GM19324 (cell line): ENCODE measurements around the gene KEAP1.

Experiments
- ATAC-seq: cut with Tn5 transposase; IDR thresholded peaks from one replicate; pipeline ENCODE4 v1.9.1; 2021; ENCODE audit warnings: mild to moderate bottlenecking, moderate library complexity; ENCODE audit not compliant: unreplicated experiment, low FRiP score

KEAP1 gene

DNA sequence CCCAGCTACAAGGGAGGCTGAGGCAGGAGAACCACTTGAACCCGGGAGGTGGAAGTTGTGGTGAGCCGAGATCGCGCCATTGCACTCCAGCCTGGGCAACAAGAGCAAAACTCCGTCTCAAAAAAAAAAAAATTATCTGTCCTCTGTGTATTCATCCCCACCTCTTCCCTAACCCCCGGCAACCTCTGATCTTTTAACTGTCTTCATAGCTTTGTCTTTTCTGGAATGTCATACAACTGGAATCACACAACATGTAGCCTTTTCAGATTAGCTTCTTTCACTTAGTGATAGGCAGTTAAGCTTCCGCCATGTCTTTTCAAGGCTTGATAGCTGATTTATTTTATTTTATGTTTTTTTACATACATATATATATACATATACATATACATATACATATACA lies 22.5 kb upstream of the KEAP1 start:
- ATAC-seq, result no peak

DNA sequence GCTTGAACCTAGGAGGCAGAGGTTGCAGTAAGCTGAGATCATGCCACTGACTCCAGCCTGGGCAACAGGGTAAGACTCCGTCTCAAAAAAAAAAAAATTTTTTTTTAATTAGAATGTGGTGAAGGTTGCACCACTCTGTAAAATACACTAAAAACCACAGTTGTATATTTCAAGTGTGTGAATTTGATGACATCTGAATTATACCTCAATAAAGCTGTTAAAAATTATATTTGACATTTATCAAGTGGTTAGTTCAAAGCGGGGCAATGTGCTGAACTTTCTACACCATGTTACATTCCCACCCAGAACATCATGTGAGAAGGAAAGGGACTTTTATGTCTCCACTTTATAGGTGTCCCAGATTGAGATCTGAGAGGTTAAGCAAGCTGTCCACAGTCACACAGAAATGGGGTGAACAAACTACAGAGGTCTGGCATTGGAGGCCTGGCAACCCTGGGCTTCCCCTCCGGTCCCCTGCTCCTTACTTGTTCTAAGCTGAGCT lies 20.0 kb upstream of the KEAP1 start:
- ATAC-seq, result no peak

DNA sequence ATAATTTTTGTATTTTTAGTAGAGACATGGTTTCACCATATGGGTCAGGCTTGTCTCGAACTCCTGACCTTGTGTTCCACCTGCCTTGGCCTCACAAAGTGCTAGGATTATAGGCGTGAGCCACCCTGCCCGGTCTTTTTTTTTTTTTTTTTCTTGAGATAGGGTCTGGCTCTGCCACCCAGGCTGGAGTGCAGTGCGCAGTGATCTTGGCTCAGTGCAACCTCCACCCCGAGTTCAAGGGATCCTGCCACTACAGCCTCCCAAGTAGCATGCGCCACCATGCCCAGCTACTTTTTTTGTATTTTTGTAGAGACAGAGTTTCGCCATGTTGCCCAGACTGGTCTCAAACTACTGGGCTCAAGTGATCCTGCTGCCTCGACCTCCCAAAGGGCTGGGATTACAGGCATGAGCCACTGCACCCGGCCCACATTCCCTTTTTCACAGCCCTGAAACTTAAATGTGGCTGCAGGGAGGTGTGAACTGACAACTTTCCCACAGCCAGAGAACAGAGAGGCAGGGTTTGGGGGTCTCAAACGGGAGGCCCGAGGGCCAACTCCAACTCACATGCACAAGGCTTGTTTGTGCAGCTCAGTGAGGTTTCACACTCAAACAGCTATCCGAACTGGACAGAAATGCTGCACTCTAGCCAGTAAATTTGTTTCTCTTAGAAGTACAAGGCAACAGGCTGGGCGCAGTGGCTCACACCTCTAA lies 18.5 kb upstream of the KEAP1 start:
- no peak for ATAC-seq

DNA sequence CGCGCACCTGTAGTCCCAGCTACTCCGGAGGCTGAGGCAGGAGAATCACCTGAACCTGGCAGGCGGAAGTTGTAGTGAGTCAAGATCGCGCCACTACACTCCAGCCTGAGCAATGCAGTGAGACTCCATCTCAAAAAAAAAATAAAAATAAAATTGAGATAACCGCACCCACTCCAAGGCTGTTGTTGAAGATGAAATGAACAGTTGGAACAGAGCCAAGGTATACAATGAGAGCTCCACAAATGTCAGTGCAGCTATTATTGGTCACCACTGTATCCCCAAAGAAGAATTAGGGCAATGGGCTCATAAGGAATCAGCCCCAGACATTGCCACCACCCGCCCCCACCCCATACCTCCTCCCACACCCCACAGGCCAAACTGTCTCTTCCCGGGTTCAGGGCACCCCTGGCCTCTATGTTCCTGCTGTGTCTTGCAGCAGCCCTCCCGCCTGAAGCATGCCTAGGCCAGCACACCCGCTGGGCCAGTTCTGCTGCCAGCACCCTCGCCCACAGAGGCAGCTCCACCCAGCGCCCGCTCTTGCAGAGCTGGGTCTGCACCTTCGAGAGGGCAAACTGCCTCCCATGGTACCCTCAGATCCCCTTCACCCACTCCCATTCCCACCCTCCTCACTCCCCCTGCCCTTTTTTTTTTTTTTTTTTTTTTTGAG lies 17.6 kb upstream of the KEAP1 start:
- no peak for ATAC-seq

DNA sequence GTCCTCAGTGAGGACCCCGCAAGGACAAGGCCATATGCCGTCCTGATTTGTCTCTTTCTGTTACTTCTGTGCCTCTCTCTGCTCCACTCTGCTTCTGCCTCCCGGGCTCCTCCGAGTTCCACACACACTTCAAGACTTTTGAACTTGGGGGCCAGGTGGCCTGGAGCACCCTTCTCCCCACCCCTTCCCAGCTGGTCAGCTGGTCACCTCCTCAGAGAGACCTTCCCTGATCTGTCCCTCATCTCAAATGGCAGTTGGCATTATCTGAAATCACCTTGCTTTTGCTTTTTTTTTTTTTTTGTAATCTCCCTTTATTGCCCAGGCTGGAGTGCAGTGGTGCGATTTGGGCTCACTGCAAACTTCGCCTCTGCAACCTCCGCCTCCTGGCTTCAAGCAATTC lies 16.3 kb upstream of the KEAP1 start:
- ATAC-seq, result no peak

DNA sequence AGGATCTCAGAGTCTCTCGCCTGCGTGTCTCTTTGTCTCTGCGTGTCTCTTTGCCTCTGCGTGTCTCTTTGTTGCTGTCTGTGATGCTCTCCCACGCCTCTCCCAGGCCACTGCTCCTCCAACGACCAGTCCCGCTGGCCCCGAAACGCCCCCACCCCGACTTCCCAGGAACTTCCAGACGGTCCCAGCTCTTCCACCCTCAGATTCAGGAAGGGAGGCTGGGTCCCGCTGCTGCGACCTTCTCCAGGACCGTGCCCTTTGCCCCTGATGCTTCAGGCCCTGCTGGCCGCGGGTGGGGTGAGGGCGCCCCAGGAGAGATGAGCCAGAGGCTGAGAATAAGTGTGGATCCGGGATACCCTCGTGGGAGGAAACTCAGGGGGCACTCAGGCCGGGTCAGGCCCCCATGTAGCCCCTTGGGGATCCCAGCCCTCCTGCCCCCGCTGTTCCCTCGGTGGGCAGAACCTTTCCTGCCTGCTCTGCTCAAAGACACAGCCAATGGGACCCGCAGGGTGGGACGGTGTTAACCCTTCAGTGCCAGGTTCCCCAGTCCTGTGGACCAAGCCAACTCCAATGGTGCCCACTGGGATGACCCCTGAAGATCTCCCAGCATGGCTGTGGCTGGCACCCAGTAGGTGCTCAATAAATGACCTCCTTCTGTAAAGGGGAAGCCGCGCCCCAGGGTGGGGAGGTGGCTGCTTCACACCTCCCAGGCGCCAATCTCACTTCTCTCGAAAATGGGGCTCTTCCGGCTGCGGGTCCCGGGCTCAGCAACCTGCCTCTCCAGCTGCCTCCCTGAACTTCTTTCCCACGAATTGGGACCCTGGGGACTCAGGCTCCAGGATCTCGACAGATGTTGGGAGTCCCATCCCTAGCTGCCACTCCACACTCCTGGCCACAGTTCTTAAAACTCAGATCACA lies 15.5 kb upstream of the KEAP1 start:
- no peak for ATAC-seq

DNA sequence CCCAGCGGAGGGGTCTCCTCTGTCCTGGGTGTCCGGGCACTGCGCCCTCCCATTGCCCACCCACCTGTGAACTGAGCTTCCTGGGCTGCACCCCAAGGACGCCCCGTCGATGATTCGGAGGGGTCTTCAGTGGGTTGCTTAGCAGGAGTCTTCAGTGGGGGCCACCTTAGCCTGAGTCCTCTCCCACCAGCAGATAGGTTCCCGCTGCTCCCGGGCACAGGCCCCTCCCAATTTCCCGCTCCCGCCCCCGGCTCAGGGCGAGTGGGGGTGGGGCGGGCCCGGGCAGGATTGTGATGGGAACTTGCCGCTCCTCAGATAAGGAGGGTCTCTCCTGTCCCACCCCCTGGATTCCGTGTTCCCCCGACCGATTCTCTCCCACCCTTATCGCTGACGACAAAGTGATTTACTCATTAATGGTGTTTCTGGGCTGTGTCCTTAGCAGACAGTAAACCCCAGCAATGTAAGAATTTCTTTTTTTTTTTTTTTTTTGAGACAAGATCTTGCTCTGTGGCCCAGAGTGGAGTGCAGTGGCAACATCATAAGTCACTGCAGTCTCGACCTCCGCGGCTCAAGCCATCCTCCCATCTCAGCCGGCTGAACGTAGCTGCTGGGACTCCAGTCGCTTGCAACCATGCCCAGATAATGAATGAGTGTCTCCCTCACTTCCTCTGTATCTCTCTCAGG lies 14.7 kb upstream of the KEAP1 start:
- ATAC-seq, result no peak

DNA sequence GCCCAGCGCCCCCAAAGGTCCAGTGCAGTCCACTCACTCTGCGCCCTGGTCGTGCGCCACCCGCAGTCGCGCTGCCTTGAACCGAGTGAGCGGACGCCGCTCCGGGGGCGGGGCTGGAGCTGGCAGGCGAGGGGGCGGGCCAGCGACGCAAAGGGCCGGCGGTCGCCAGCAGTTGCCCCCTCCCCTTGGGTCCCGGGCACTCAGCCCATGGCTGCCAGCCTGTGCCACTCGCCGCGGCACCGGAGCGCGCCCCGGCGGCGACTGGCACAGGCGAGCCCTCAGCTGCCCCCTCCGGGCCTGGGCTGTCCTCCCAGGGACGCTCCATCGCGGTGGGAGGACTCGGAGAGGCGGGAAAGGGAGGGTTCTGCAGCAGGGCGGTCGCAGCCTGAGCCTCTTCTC lies 14.2 kb upstream of the KEAP1 start, which contains the start of gene S1PR5:
TSS of gene S1PR5 (minus strand) at position 87 of the 399 bp plus-strand sequence. CDS start 2,436 bp downstream, outside the sequence.
- no peak for ATAC-seq

DNA sequence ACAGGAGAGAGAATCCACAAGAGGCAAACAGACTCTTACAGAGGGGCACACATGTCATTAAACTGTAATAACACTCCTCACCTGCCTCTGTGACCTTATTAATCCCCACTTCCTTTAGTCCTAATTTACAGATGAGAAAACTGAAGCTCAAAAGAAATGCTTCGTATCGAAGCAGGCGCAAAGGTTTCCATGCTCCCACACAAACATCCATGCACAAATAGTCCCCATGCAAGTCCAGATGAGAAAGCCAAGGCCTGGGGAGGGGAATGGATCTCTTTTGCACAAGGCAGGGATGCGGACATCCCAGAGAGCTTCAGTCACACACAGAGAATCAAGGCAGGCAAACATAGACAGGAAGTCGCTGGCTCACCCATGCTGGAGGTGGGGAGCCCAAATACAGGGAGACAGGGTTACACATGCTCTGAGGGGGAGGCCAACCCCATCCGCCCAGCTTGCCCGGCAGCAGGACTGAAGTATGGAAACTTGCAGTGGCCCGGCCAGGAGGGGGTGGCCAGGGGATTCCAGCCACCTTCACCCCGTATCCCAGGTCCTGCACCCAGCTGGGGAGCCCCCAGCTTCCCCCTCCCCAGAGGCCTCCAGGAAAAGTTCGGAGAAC lies 13.6 kb upstream of the KEAP1 start:
- no peak for ATAC-seq

DNA sequence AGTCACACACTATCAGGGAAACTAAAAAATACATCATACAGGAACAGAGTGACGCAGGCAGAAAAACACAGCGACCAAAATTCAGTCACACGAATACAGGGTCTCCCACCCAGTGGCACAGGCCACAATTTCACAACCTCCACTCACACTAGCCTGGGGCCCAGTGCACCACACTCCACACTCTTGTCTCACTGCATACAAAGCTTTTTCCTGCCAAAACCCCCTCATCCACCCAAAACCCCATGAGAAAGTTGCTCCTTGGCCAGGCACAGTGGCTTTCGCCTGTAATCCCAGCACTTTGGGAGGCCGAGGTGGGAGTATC lies 12.9 kb upstream of the KEAP1 start:
- ATAC-seq, result no peak

DNA sequence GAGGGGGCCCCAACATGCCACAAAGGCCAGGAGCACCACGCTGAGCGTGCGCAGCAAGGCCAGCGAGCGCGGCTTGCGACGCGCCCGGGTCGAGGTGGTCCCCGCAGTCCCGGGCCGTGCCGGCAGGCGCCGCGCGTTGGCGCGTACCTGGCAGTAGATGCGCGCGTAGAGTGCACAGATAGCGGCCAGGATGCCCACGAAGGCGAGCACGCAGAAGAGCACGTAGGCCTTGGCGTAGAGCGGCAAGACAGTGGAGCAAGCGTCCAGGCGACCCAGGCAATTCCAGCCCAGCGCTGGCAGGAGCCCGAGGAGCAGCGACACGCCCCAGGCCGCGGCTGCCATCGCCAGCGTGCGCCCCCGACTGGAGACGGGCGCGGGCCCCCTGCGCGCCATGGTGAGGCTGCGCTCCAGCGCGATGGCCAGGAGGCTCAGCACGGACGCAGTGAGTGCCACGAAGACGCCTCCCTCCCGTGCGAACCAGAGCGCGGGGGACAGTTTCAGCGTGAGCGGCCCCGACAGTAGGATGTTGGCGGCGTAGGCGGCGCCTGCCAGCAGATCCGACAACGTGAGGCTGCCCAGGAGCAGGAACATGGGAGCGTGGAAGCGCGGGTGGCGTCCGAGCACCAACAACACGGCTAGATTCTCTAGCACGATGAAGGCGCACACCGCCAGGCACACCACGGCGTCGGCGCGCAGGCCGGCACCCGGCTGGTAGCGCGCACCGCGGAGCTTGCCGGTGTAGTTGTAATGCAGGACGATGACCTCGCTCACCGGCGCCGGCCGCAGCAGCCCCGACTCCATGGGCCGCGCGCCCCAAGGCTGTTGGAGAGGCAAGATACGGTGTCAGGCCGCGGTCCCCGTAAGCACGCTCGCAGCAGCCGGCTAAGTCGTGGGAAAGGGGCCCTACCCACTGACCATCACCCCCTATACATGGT lies 11.3 kb upstream of the KEAP1 start:
- ATAC-seq, result no peak

DNA sequence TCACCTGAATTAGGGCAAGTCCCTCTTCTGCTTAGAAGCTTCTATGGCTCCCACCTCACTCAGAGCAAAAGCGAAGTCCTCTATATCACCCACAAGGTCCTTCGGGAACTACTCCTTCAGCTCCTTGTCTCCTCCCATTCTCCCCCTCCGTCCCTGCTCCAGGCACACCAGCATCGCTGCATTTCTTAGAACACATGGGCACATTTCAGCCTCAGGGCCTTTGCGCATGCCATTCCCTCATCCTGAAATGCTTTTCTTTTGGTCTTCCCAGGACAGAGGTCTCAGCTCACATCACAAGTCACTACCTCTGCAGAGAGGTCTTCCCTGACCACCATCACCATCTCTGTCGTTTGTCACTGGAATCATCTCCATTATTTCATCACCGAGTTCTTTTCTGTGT lies 10.1 kb upstream of the KEAP1 start:
- ATAC-seq, result no peak

DNA sequence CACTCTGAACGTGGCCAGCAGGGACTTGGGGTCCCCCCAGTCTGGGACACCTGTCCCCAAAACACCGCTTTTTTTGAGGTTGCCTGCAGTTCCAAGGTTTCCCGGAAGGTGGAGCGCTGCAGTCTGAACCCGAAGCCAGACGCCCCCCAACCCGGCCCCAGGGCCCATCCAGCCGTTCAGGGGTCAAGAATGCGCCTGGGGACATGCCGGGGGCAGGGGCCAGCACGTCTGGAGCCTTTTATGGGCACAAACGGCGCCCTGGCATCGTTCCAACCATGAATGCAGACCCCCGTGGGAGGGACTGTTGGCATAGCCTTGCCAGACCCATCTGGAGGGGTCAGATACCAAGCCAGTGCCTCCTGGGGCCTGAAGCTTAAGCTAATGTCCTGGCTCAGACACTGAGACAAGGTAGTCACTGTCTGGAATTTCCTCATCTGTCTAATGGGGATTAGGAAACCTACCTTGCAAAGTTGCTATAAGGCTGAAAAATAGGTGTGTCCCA lies 7.2 kb upstream of the KEAP1 start:
- ATAC-seq, result no peak

DNA sequence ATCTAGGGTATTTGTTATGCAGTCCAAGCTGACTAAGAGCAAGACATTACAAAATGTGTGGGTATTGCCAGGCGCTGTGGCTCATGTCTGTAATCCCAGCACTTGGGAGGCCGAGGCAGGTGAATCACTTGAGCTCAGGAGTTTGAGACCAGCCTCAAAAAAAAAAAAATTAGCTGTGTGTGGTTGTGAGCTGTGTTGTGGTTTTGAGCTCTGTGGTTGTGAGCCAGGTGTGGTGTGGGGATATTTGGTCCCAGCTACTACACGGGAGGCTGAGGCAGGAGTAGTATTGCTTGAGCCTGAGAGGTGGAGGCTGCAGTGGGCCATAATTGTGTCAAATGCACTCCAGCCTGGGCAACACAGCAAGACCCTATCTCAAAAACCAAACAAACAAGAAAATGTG lies 5.6 kb upstream of the KEAP1 start:
- no peak for ATAC-seq

DNA sequence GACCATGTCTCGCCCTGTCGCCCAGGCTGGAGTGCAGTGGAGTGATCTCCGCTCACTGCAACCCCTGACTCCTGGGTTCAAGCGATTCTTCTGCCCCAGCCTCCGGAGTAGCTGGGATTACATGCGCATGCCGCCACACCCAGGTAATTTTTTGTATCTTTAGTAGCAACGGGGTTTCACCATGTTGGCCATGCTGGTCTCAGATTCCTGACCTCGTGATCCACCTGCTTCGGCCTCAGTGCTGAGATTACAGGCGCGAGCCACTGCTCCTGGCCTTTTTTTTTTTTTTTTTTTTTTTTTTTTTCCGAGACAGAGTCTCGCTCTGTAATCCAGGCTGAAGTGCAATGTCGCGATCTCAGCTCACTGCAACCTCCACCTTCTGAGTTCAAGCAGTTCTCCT lies 4.9 kb upstream of the KEAP1 start:
- no peak for ATAC-seq

DNA sequence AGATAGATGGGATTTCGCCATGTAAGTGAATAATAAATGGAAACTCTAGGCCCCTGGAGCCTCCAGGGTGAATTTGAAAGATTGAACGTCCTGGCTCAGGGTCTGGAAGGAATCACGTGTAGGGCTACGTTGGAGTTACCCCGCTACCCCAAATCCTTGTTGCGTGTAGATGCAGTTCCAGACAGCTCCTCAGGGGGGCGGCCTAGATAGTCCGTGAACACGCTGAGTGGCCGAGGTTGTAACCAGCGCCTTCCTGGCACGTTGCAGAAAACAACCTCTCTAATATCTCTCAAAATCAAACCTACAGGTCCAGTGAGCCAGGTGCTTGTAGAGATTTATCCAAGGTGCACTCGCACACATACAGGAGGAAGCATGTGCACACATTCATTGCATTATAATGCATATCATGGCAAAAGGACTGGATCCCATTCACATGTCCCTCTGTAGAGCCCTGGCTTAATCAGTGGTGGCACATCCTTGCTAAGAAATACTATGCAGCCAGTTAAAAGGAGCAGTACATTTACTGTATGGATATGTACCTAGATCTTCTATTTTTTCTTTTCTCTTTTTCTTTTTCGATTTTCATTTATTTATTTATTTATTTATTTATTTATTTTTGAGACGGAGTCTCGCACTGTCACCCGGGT lies 2.5 kb upstream of the KEAP1 start:
- no peak for ATAC-seq

DNA sequence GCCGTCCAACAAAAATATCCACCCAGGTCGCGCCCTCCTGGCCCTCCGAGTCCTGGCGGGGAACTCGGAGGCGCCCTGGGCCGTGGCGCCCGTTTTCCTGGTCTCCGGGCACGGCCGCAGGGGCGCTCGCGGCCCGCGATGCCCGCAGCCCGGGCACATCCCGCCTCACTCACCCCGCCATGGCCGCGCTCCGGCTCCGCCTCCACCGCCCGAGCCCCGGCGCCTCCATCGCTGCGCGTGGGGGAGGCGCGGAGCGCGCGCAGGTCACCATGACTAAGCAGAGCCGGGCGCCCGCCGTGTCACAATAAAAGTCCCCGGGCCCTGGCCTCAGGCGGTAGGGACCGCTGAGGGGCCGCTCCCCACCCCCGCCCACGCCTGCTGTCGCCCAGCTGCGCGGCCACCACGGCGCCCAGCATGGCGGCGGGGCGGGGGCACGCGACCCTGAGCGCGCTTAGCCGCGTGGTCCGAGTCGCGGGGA lies 593 bp downstream of the KEAP1 start:
- peak; percentile 88 for ATAC-seq

DNA sequence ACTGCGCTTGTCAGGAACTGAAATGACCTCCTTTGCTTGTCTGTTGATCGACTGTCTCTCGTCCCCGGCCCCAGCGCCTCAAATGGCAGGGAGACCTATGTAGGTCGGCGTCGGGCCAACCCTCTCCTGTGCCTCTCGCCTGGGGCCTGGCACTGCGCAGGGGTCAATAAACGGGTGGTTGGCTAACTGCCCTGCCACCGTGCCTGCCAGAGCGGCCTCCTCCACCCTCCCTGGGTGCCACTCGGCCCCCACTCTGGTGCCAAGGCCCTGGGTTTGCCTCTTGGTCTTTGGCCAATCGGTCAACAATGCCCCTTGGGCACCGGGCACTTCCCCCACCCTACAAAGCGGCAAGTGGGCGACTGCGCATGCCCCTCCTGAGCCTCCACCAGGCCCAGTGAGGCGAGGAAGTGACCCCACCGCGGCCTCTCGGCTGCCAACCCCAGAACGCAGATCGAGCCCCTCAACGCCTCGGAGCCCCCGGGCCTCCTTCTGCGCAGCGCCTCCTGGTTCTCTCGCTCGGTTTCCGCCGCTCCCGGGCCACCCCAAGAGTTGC lies 1.1 kb downstream of the KEAP1 start:
- ATAC-seq, result peak; percentile 38
